Retinal pigment epithelial cell (primary cell): ENCODE data around the gene PPTC7.

Experiments
- DNase-seq: peaks from one replicate; pipeline ENCODE4 v3.0.0-alpha.2; 2010; ENCODE audit warnings: low read depth
- H3K4me3 ChIP-seq: 2 replicates; pipeline ENCODE4 v1.5.1; 2011; ENCODE audit warnings: mild to moderate bottlenecking, low read length, control low read depth, moderate library complexity
- TF ChIP-seq, protein P1 (sequence below): conservative IDR thresholded peaks from 2 replicates; pipeline ENCODE4 v1.5.1; 2011; ENCODE audit warnings: low read depth, low read length, control low read depth, inconsistent platforms

PPTC7 gene

DNA sequence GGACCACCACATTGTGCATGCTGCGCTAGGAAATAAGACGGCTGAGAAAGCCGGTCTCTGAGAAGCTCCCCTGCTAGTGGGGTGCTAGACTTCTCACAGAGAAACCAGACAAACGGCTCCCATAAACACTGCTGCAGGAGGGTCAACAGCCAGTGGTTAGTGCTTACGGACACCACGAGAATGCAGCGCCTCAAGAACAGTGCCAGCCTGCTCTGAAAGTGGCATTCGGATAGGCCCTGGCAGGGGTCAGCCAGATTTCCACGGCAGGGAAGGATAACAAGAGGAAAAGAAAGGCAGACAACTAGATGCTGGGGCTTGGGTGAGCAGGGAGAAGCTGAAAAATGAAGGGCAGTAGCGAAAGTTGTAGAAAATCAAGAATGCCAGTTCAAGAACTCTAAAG lies 26.4 kb downstream of the PPTC7 start:
- no peak overlapping the region for H3K4me3 ChIP-seq
- TF ChIP-seq, protein P1, sequence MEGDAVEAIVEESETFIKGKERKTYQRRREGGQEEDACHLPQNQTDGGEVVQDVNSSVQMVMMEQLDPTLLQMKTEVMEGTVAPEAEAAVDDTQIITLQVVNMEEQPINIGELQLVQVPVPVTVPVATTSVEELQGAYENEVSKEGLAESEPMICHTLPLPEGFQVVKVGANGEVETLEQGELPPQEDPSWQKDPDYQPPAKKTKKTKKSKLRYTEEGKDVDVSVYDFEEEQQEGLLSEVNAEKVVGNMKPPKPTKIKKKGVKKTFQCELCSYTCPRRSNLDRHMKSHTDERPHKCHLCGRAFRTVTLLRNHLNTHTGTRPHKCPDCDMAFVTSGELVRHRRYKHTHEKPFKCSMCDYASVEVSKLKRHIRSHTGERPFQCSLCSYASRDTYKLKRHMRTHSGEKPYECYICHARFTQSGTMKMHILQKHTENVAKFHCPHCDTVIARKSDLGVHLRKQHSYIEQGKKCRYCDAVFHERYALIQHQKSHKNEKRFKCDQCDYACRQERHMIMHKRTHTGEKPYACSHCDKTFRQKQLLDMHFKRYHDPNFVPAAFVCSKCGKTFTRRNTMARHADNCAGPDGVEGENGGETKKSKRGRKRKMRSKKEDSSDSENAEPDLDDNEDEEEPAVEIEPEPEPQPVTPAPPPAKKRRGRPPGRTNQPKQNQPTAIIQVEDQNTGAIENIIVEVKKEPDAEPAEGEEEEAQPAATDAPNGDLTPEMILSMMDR = no peak
- DNase-seq = no peak

DNA sequence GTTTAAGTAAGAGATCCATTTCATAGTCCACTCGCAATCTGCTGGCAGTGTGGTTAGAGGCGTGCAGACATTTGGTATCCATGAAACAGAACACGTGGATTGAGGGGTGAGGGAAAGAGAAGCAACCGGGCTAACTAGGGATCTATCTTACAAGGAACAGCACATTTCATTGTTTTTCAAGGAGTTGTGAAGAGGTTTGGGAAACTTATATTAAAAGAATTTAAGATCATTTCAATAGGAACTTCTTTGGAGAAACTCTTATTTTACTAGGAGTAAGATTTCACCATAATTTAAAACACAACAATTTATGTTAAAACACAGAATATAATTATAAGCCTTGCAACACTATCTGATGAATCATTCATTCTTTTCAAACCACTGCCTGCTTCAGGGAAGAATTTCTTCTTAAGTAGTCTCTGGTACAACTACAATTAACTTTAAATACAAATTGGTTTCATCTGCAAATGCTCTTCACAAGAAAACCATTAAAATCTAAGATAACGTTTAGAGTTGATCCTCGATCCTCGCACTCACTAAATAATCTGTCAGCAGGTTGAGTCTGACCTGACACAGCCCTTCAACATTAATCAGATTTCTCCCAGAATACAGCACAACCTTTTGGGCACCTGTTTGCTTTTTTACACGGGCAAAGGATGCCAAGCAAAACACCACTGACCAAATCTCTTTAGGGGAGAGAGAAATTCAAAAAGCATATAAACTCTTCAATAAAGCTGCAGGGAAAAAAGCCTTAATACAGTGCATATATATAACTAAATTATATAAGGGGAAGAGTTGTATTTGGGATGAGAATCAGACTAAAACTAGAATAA lies 27.3 kb downstream of the PPTC7 start:
- no peak overlapping the region for H3K4me3 ChIP-seq
- TF ChIP-seq, protein P1 = no peak
- no peak for DNase-seq

DNA sequence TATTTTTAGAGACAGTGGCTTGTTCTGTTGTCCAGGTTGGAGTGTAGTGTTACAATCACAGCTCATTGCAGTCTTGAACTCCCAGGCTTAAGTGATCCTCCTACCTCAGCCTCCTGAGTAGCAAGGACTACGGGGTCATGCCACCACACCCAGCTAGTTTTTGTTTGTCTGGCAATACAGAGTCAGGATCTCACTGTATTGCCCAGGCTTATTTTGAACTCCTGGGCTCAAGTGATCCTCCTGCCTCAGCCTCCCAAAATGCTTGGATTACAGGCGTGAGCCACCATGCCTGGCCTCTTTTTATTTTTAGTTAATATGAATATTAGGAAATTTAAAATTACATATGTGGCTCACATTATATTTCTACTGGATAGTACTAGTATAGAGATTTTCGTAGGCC lies 28.9 kb downstream of the PPTC7 start:
- TF ChIP-seq, protein P1 = no peak
- DNase-seq = no peak
- H3K4me3 ChIP-seq = no peak overlapping the region

DNA sequence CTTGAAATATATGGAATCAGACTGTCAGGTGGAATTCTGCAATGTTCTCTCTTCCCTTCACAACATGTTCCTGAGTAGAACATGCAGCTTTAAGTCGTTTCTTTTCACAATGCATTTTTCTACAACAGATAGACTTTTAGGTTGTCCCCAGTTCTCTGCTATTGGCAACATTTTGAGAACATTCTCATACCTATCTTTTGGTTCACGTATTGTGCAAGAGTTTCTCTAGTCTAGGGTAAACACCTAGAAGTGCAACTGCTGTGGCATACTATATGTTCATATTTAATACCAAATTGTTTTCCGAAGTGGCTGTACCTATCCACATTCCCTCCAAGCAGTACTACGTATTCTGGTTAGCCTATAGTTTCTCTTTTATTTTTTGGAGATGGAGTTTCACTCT lies 32.1 kb downstream of the PPTC7 start:
- TF ChIP-seq, protein P1 = no peak
- DNase-seq = no peak
- H3K4me3 ChIP-seq = no peak overlapping the region

DNA sequence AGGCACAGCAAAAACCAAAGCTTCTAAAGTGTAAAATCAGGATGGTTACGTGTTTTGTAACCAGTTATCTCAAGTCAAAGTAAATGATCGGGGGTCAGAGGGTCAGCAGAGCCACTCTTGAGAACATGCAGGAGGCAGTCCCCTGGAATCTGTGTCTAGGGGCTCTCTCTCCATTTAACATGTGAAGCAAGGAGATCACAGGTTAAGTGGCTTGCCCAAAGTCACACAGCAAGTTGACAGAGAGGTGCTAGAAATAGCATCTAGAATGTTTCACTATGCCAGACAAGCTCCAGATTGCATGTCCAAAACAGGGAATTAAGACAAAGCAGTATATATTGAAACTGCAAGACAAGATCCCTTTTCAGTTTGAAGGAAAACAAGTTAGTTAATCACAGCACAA lies 33.4 kb downstream of the PPTC7 start:
- H3K4me3 ChIP-seq = no peak overlapping the region
- TF ChIP-seq, protein P1 = no peak
- DNase-seq = no peak

DNA sequence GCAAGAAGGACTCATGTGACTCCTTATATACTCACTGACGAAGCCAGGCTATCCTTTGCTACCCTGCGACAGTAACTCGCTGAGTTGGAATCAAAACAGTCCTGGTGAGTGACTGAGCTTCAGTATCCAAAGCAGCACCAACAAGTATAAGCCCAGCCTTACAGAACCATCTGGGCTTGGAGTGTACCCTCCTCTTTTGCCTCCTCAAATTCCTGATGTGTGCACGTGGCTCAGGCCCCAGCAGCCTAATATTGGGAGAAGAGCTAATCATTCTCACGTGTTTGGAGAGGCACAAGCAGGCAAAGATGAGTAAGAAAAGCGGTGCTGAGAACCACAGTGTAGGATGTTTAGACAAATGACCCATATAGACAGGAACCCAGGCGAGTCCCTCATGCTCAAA lies 34.4 kb downstream of the PPTC7 start:
- no peak for DNase-seq
- no peak overlapping the region for H3K4me3 ChIP-seq
- TF ChIP-seq, protein P1 = no peak

DNA sequence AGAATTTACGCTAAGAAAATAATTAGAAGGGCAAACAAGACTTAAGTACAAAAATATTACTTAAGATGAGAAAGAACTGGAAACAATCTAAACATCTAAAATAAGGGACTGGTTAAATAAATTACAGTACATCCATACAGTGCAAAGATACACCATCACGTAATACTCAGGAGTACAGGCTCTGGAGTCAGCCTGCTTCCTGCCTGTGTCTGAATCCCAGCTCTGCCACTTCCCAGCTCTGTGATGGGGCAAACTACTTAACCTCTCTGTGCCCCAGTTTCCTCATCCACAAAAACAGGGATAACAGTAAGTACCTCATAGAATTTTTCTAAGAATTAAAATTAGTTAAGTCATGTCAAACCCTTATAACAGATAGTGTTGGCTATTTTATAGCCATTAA lies 36.0 kb downstream of the PPTC7 start:
- no peak for DNase-seq
- H3K4me3 ChIP-seq = no peak overlapping the region
- TF ChIP-seq, protein P1 = no peak
